NB4 (cell line): Measurements from ENCODE around the gene ANKFN1.
A peak's percentile ranks its signal among the peaks of the same experiment; 100 is the strongest.

ENCODE experiments used
- DNase-seq: peaks from one replicate; pipeline ENCODE4 v3.0.0; 2010; ENCODE audit warnings: low read depth
- H3K4me3 ChIP-seq: one replicate; pipeline ENCODE4 v1.5.1; 2011; ENCODE audit warnings: mild to moderate bottlenecking, low read depth, low read length, moderate library complexity
- CTCF ChIP-seq: IDR thresholded peaks from one replicate; pipeline ENCODE4 v1.5.1; 2012; ENCODE audit warnings: low read depth, low read length
- MYC ChIP-seq: IDR thresholded peaks from 2 replicates; pipeline ENCODE4 v1.6.1; 2011; ENCODE audit warnings: low read depth, low read length
- POLR2A ChIP-seq: IDR thresholded peaks from 2 replicates; pipeline ENCODE4 v1.6.1; 2011; ENCODE audit warnings: mild to moderate bottlenecking; ENCODE audit not compliant: insufficient read length; ENCODE audit errors: extremely low read depth
- TF ChIP-seq, protein P1 (sequence below): IDR thresholded peaks from 2 replicates; pipeline ENCODE4 v1.6.1; 2011; ENCODE audit warnings: low read depth, low read length

The ANKFN1 gene

DNA sequence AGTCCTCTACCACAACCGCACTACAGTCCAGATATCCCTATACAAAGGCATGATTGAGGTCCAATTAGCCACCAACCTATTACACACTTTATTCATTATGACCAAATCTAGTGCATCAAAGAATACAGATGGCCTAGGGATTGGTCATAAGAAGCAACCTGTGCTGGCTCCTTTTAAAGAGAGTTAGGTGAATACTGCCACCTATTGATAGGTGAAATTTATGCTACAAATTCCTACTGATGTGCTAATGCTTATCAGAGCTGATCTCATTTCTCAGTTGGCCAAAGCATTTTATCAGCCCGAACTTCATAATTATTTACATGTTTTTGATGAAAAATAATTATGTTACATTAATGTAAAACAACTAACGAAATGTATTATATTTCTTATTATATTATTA lies 166.3 kb downstream of the ANKFN1 start:
- no peak for TF ChIP-seq MYC
- TF ChIP-seq CTCF = peak; percentile 38
- peak; percentile 76 for DNase-seq
- no peak overlapping the region for H3K4me3 ChIP-seq

- TF ChIP-seq CTCF (no peak), POLR2A (no peak), MYC (no peak)
- TF ChIP-seq, protein P1, sequence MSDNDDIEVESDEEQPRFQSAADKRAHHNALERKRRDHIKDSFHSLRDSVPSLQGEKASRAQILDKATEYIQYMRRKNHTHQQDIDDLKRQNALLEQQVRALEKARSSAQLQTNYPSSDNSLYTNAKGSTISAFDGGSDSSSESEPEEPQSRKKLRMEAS = no peak
- H3K4me3 ChIP-seq = no peak overlapping the region
- DNase-seq = no peak
Measured at GRCh38 chr17:56320443-56320842, 167.2 kb downstream of the ANKFN1 start.

- H3K4me3 ChIP-seq = no peak overlapping the region
- DNase-seq = no peak
- TF ChIP-seq POLR2A (no peak), MYC (no peak), CTCF (no peak)
- TF ChIP-seq, protein P1 = no peak
Measured at GRCh38 chr17:56322991-56323390, 169.7 kb downstream of the ANKFN1 start.

GRCh38 chr17:56324676-56325075 lies 171.4 kb downstream of the ANKFN1 start:
- DNase-seq = no peak
- TF ChIP-seq, protein P1 = no peak
- TF ChIP-seq POLR2A = no peak
- no peak for TF ChIP-seq CTCF
- TF ChIP-seq MYC = no peak
- no peak overlapping the region for H3K4me3 ChIP-seq

GRCh38 chr17:56325313-56326000 lies 172.2 kb downstream of the ANKFN1 start:
- no peak for DNase-seq
- no peak overlapping the region for H3K4me3 ChIP-seq
- no peak for TF ChIP-seq POLR2A
- TF ChIP-seq CTCF = no peak

DNA sequence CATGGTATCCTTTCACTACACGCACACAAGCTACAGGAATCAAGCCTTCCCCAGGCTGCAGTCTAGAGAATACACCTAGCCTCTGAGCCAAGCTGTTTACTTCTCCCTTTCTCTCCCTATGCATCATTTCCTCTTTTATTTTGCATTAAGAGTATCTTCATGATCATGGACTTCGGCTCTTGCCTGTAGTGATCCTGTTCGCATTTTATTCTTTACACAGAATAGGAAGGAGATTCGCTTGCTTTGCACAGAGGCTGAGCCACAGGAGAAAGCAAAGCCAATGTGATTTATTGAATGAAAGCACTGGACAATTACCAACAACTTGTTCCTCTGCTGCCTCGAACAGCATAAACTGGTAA lies 172.7 kb downstream of the ANKFN1 start:
- no peak overlapping the region for H3K4me3 ChIP-seq
- TF ChIP-seq, protein P1 = no peak
- TF ChIP-seq POLR2A (no peak), CTCF (no peak), MYC (no peak)
- DNase-seq = no peak
